H1 (cell line): ENCODE results near the gene RPL6. TPM values are rescaled to one million over a fixed set of nuclear protein-coding genes. Genes with fewer than 3 reads are reported as not detected.

ENCODE experiments used
- CTCF ChIA-PET: fragments of 300-600 bp; sonication (Branson Sonifier 250); formaldehyde crosslinking; loops from one replicate; lab custom pipeline; 2021; ENCODE audit not compliant: partially characterized antibody; lab: Charles Lee
- POLR2A ChIA-PET: fragments of 300-600 bp; sonication (Branson Sonifier 250); formaldehyde crosslinking; loops from one replicate; lab custom pipeline; 2021; ENCODE audit warnings: inconsistent platforms; ENCODE audit not compliant: partially characterized antibody; lab: Charles Lee
- DNase-seq, 2 experiments: peaks; one replicate each; pipeline versions ENCODE4 v3.0.0 to v3.0.0-alpha.2; 2010 to 2022; ENCODE audit warnings: low spot score in 2 of 2, low read depth in 1 of 2, mixed read lengths in 1 of 2
- FAIRE-seq: peaks from 2 replicates; lab custom pipeline; 2011; peaks lifted over from hg19 to GRCh38; lab: Jason Lieb, UNC
- H2AFZ ChIP-seq: 2 replicates; pipeline ENCODE4 v1.8.1; 2012; ENCODE audit warnings: low read length, inconsistent platforms
- H2AK5ac ChIP-seq: 2 replicates; pipeline ENCODE4 v1.6.1; 2013; ENCODE audit warnings: low read depth, low read length
- H2BK120ac ChIP-seq: replicated peaks from 2 replicates; pipeline ENCODE3; 2013; ENCODE audit warnings: low read depth, low read length, inconsistent platforms
- H2BK12ac ChIP-seq: 2 replicates; pipeline ENCODE4 v1.6.1; 2013; ENCODE audit warnings: low read depth, low read length
- H2BK15ac ChIP-seq: 2 replicates; pipeline ENCODE4 v1.6.1; 2013; ENCODE audit warnings: low read length
- H2BK20ac ChIP-seq: 2 replicates; pipeline ENCODE4 v1.6.1; 2013; ENCODE audit warnings: low read length
- H2BK5ac ChIP-seq: 2 replicates; pipeline ENCODE4 v1.6.1; 2013; ENCODE audit warnings: low read depth, low read length
- H3K14ac ChIP-seq: 2 replicates; pipeline ENCODE4 v1.6.1; 2013; ENCODE audit warnings: inconsistent platforms; ENCODE audit not compliant: insufficient read length
- H3K18ac ChIP-seq: 2 replicates; pipeline ENCODE4 v1.6.1; 2013; ENCODE audit warnings: low read length; ENCODE audit errors: extremely low read depth
- H3K23ac ChIP-seq: 2 replicates; pipeline ENCODE4 v1.6.1; 2013; ENCODE audit warnings: inconsistent platforms; ENCODE audit not compliant: insufficient read length
- H3K23me2 ChIP-seq: 2 replicates; pipeline ENCODE4 v1.6.1; 2013; ENCODE audit warnings: low read depth, low read length
- H3K27ac ChIP-seq: 2 replicates; pipeline ENCODE4 v1.6.1; 2011; ENCODE audit warnings: low read depth, low read length, inconsistent platforms
- H3K27me3 ChIP-seq, 4 experiments: replicated peaks in 1 of 4; 1 replicate in 1 of 4; 2 replicates in 3 of 4; pipeline versions ENCODE4 v1.6.1 to v1.8.1; 2011 to 2013; ENCODE audit warnings: low read length in 3 of 4, mild to moderate bottlenecking in 3 of 4, inconsistent platforms in 2 of 4, mixed read lengths in 2 of 4, moderate library complexity in 1 of 4; ENCODE audit not compliant: control insufficient read depth in 3 of 4, insufficient read depth in 3 of 4; ENCODE audit errors: extremely low read depth in 1 of 4
- H3K36me3 ChIP-seq, 4 experiments: 2 replicates each; pipeline versions ENCODE4 v1.6.1 to v1.8.1; 2011 to 2013; ENCODE audit warnings: mild to moderate bottlenecking in 4 of 4, low read length in 3 of 4, moderate library complexity in 2 of 4, control low read depth in 1 of 4, inconsistent platforms in 1 of 4; ENCODE audit not compliant: insufficient read depth in 4 of 4, control insufficient read depth in 2 of 4
- H3K4ac ChIP-seq: replicated peaks from 2 replicates; pipeline ENCODE3; 2013; ENCODE audit warnings: low read length, low read depth, mixed read lengths, inconsistent platforms; ENCODE audit not compliant: insufficient read length
- H3K4me1 ChIP-seq, 4 experiments: replicated peaks in 1 of 4; 1 replicate in 1 of 4; 2 replicates in 3 of 4; pipeline versions ENCODE4 v1.6.1 to v1.8.1; 2011 to 2013; ENCODE audit warnings: low read length in 3 of 4, inconsistent platforms in 2 of 4, mixed read lengths in 1 of 4; ENCODE audit not compliant: insufficient read depth in 4 of 4, control insufficient read depth in 3 of 4
- H3K4me2 ChIP-seq, 2 experiments: 2 replicates each; pipeline versions ENCODE4 v1.6.1 to v1.8.1; 2011 to 2013; ENCODE audit warnings: low read depth in 2 of 2, low read length in 2 of 2, control low read depth in 1 of 2, inconsistent platforms in 1 of 2, mild to moderate bottlenecking in 1 of 2; ENCODE audit not compliant: insufficient read depth in 1 of 2
- H3K4me3 ChIP-seq, 4 experiments: fragments of 200-600, 300-600 bp in 1 of 4; sonication (generic), shearing (Covaris generic), sonication (Bioruptor Twin) in 1 of 4; 2 replicates each; pipeline versions ENCODE4 v1.5.1 to v1.8.1; 2011 to 2016; ENCODE audit warnings: low read length in 4 of 4, low read depth in 3 of 4, control low read depth in 2 of 4, inconsistent platforms in 2 of 4, mild to moderate bottlenecking in 2 of 4, mixed read lengths in 1 of 4, moderate library complexity in 1 of 4; ENCODE audit not compliant: insufficient read depth in 2 of 4; ENCODE audit errors: extremely low read depth in 1 of 4
- H3K56ac ChIP-seq: replicated peaks from 2 replicates; pipeline ENCODE3; 2013; ENCODE audit warnings: low read depth, mild to moderate bottlenecking, mixed read lengths, low read length, inconsistent platforms; ENCODE audit not compliant: insufficient read length
- H3K79me1 ChIP-seq: 2 replicates; pipeline ENCODE4 v1.6.1; 2013; ENCODE audit warnings: low read depth, low read length, control low read depth
- H3K79me2 ChIP-seq, 2 experiments: 2 replicates each; pipeline versions ENCODE4 v1.6.1 to v1.8.1; 2012 to 2013; ENCODE audit warnings: low read length in 2 of 2, mild to moderate bottlenecking in 2 of 2, inconsistent platforms in 1 of 2; ENCODE audit not compliant: insufficient read depth in 2 of 2, control insufficient read depth in 1 of 2
- H3K9ac ChIP-seq, 4 experiments: replicated peaks in 1 of 4; 1 replicate in 1 of 4; 2 replicates in 3 of 4; pipeline versions ENCODE4 v1.6.1 to v1.8.1; 2011 to 2013; ENCODE audit warnings: low read depth in 3 of 4, low read length in 3 of 4, control low read depth in 2 of 4, mild to moderate bottlenecking in 2 of 4, moderate library complexity in 2 of 4, inconsistent platforms in 1 of 4; ENCODE audit errors: extremely low read depth in 1 of 4
- H3K9me3 ChIP-seq, 2 experiments: 2 replicates each; pipeline versions ENCODE4 v1.6.1 to v1.8.1; 2012 to 2013; ENCODE audit warnings: mild to moderate bottlenecking in 2 of 2, moderate library complexity in 2 of 2, control low read depth in 1 of 2, inconsistent platforms in 1 of 2, low read depth in 1 of 2, low read length in 1 of 2, mixed read lengths in 1 of 2; ENCODE audit not compliant: insufficient read depth in 2 of 2
- H4K20me1 ChIP-seq, 2 experiments: replicated peaks in 1 of 2; 2 replicates each; pipeline versions ENCODE3 to v1.8.1; 2011 to 2013; ENCODE audit warnings: inconsistent platforms in 2 of 2, low read length in 2 of 2, mild to moderate bottlenecking in 1 of 2; ENCODE audit not compliant: insufficient read depth in 2 of 2, control insufficient read depth in 1 of 2
- H4K5ac ChIP-seq: 2 replicates; pipeline ENCODE4 v1.6.1; 2013; ENCODE audit warnings: low read length, low read depth, mixed read lengths, inconsistent platforms; ENCODE audit not compliant: insufficient read length
- H4K8ac ChIP-seq: 2 replicates; pipeline ENCODE4 v1.8.0; 2013; ENCODE audit warnings: mild to moderate bottlenecking, moderate library complexity, low read length, inconsistent platforms; ENCODE audit not compliant: insufficient read depth; ENCODE audit errors: extremely low read depth
- H4K91ac ChIP-seq: replicated peaks from 2 replicates; pipeline ENCODE3; 2013; ENCODE audit warnings: low read length, mixed read lengths, inconsistent platforms; ENCODE audit not compliant: insufficient read length
- ATF2 ChIP-seq: IDR thresholded peaks from 2 replicates; pipeline ENCODE4 v1.6.1; 2012; ENCODE audit warnings: low read length, inconsistent platforms
- ATF3 ChIP-seq: IDR thresholded peaks from 2 replicates; pipeline ENCODE4 v1.6.1; 2011; ENCODE audit warnings: low read depth, mild to moderate bottlenecking, low read length; ENCODE audit not compliant: insufficient read depth
- CBX5 ChIP-seq: fragments of 300-800, 300-1000 bp; sonication (generic); IDR thresholded peaks from 2 replicates; pipeline ENCODE4 v1.7.1; 2016; ENCODE audit warnings: antibody characterized with exemption, low read length, low read depth
- CHD1 ChIP-seq: IDR thresholded peaks from 2 replicates; pipeline ENCODE4 v1.6.1; 2012; ENCODE audit warnings: low read depth, low read length, improper control_type of control experiment
- CHD2 ChIP-seq: IDR thresholded peaks from 2 replicates; pipeline ENCODE4 v1.6.1; 2012; ENCODE audit warnings: low read length, improper control_type of control experiment
- EP300 ChIP-seq, 2 experiments: IDR thresholded peaks; 1 replicate in 1 of 2; 2 replicates in 1 of 2; pipeline ENCODE4 v1.6.1; 2011 to 2012; ENCODE audit warnings: low read depth in 2 of 2, low read length in 2 of 2, mild to moderate bottlenecking in 2 of 2, borderline replicate concordance in 1 of 2, inconsistent platforms in 1 of 2, moderate library complexity in 1 of 2
- HDAC6 ChIP-seq: IDR thresholded peaks from one replicate; pipeline ENCODE4 v1.7.1; 2012; ENCODE audit warnings: low read depth, mild to moderate bottlenecking, inconsistent platforms, low read length, moderate library complexity
- NANOG ChIP-seq: IDR thresholded peaks from 2 replicates; pipeline ENCODE4 v1.6.1; 2011; ENCODE audit warnings: low read length, low read depth, mild to moderate bottlenecking, inconsistent platforms; ENCODE audit not compliant: insufficient read depth, poor library complexity, severe bottlenecking
- POLR2AphosphoS5 ChIP-seq: IDR thresholded peaks from 2 replicates; pipeline ENCODE4 v1.6.1; 2011; ENCODE audit warnings: low read depth, low read length
- POU5F1 ChIP-seq: IDR thresholded peaks from 2 replicates; pipeline ENCODE4 v1.6.1; 2011; ENCODE audit warnings: low read depth, mild to moderate bottlenecking, low read length, moderate library complexity
- RAD21 ChIP-seq, 2 experiments: IDR thresholded peaks in 1 of 2; conservative IDR thresholded peaks in 1 of 2; 2 replicates each; pipeline ENCODE4 v1.6.1; 2011; ENCODE audit warnings: low read depth in 2 of 2, low read length in 2 of 2, improper control_type of control experiment in 1 of 2, inconsistent platforms in 1 of 2, mild to moderate bottlenecking in 1 of 2, moderate library complexity in 1 of 2
- WGBS, 2 experiments: shearing (Covaris generic) in 1 of 2; methylation state at CpG; one replicate each; pipeline versions ENCODE4 v1.1.6 to v1.1.7; 2013 to 2015; ENCODE audit warnings: low lambda C conversion rate in 2 of 2, mixed read lengths in 2 of 2, inconsistent platforms in 1 of 2, low coverage in 1 of 2, missing lambda C conversion rate in 1 of 2; ENCODE audit not compliant: insufficient replicate concordance in 2 of 2, insufficient coverage in 1 of 2, insufficient read length in 1 of 2; ENCODE audit errors: extremely low coverage in 1 of 2, missing lambda C conversion rate in 1 of 2; 5-methylcytosine and 5-hydroxymethylcytosine counted together
- polyA plus RNA-seq, 7 experiments: library from polyadenylated mRNA; depleted of rRNA in 3 of 7; stranded (reverse) in 5 of 7; unstranded in 2 of 7; fragments of >200 nt in 5 of 7; fragments of 200-250 nt in 2 of 7; gene quantifications; 1 replicate in 5 of 7; 2 replicates in 1 of 7; 4 replicates in 1 of 7; pipeline versions ENCODE4 v1.2.1 to v1.2.3, GENCODE V29; 2011 to 2013; ENCODE audit warnings: missing spikeins in 2 of 7, mixed read lengths in 2 of 7
- total RNA-seq: library from RNA; stranded (reverse); fragmentation: NEBNext Ultra II Directional; extraction: Animal tissue kit (Norgen Biotek cat#: 25700); gene quantifications from 2 replicates; pipeline ENCODE4 v1.2.1, GENCODE V29; 2021

The RPL6 gene
- total and polyA plus RNA-seq, 2 of the 8 experiments (the other 6 are each of a cell fraction or from before 2014, with no cell fraction given), result 1,073 to 1,643 TPM

GRCh38 chr12:112424126-112424525 is 14.7 kb upstream of the RPL6 start:
- no peak overlapping the region for H3K4me3 ChIP-seq
- H4K8ac ChIP-seq, result no peak overlapping the region
- H3K9ac ChIP-seq, result no peak overlapping the region
- H3K36me3 ChIP-seq, result no peaks in the 10 kb centered on the region; a peak in 1 of 8 replicates
- no peak overlapping the region for H2AK5ac ChIP-seq
- H4K20me1 ChIP-seq, result peaks cover 0 to 8% of the 10 kb centered on the region in 2 experiments
- H3K14ac ChIP-seq, result no peak overlapping the region
- H3K18ac ChIP-seq, result no peak overlapping the region
- H3K23ac ChIP-seq, result no peak overlapping the region
- CTCF ChIA-PET, result interaction anchor here (0.6 to 1.5 kb wide), 2 partner anchors 13 to 92 kb away, joined by 3 to 4 read pairs; no protein-coding TSS in a partner anchor
- no peak for DNase-seq
- no peaks in the 10 kb centered on the region for H3K27me3 ChIP-seq
- FAIRE-seq, result no peak
- no peak overlapping the region for H2BK5ac ChIP-seq
- no peak overlapping the region for H3K27ac ChIP-seq
- no peak overlapping the region for H3K56ac ChIP-seq
- H3K4me1 ChIP-seq, result no peaks in the 10 kb centered on the region
- H3K4me2 ChIP-seq, result no peak overlapping the region
- H2BK12ac ChIP-seq, result no peak overlapping the region
- H3K79me1 ChIP-seq, result peaks cover 5% of the 10 kb centered on the region
- WGBS, 2 experiments, result 91% methylated on average over 3 of the region's 3 CpGs; no CpG with 5 or more reads in 1 of the 2 experiments
- no peak overlapping the region for H2AFZ ChIP-seq
- H3K23me2 ChIP-seq, result 0 out of 2 replicates have a peak, but pooled peaks cover 2% of the 10 kb centered on the region
- H2BK20ac ChIP-seq, result no peak overlapping the region
- H3K9me3 ChIP-seq, result no peaks in the 10 kb centered on the region
- H2BK120ac ChIP-seq, result no peak overlapping the region
- no peak overlapping the region for H3K4ac ChIP-seq
- POLR2A ChIA-PET, result interaction anchor here (0.7 to 3.7 kb wide), 5 partner anchors 16 to 668 kb away, joined by 3 to 13 read pairs (median 5); no protein-coding TSS in a partner anchor
- H4K91ac ChIP-seq, result no peak overlapping the region
- no peak overlapping the region for H2BK15ac ChIP-seq
- peaks cover 13 to 92% of the 10 kb centered on the region in 2 experiments for H3K79me2 ChIP-seq
- H4K5ac ChIP-seq, result no peak overlapping the region
- no peak for TF ChIP-seq CHD2
- no peak for TF ChIP-seq HDAC6
- no peak for TF ChIP-seq POU5F1
- TF ChIP-seq NANOG, result no peak
- TF ChIP-seq ATF2, result no peak
- no peak for TF ChIP-seq RAD21 (IDR thresholded peaks at IDR 0.05 in 1 of 2, conservative IDR thresholded peaks at IDR 0.05 in 1 of 2; ENCODE audit: low read depth in 2 of 2, low read length in 2 of 2)
- no peak for TF ChIP-seq CBX5
- TF ChIP-seq POLR2AphosphoS5, result no peak
- no peak for TF ChIP-seq CHD1
- no peak for TF ChIP-seq ATF3
- TF ChIP-seq EP300 (IDR thresholded peaks at IDR 0.05; ENCODE audit: borderline replicate concordance in 1 of 2, low read depth in 2 of 2, low read length in 2 of 2), result no peak
